ENCODE data around the gene PRKACB.
"Not testable (repeated sequence)": the region's sequence is repeated elsewhere in the genome, so short reads cannot be mapped to it uniquely, and the experiment has no call there.

The PRKACB gene

DNA sequence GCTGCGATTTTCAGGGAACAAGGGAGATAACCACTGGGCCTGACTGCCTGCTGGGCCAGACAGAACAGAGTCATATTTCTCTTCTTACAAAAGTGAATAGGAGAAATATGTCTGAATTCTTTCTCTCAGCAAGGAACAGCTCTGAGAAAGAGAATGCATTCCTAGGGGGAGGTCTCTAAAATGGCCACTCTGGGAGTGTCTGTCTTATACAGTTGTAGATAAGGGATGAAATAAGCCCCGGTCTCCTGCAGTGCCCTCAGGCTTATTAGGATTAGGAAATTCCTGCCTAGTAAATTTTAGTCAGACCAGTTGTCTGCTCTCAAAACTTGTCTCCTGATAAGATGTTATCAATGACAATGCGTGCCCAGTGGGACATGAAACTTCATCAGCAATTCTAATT, 143.3 kb downstream of the PRKACB start:
- ATAC-seq (replicated peaks; ENCODE audit: extremely low read depth, poor library complexity, severe bottlenecking); H3K4me1 Mint-ChIP-seq; H3K4me3 Mint-ChIP-seq; H3K27ac Mint-ChIP-seq (ENCODE audit: low read depth); H3K36me3 Mint-ChIP-seq (ENCODE audit: insufficient read depth); DNase-seq (ENCODE audit: low spot score in 2 of 2): not testable (repeated sequence)
- Mint-ChIP-seq H3K27me3 (peaks cover 58% of the 10 kb centered on the region), H3K9me3 (peaks cover 11% of the 10 kb centered on the region)

Measured in central memory CD8-positive, alpha-beta T cell (primary cell).